Stimulated activated naive B cell treated with anti-CD40 and anti-IgM and Interleukin-4, amounts not matched to agents 10 μg/mL and 1 μg/mL and 100 μg/mL, for 72 hours (primary cell): ENCODE measurements around the gene SCNM1.

Source experiments
- ATAC-seq, 2 donors: fragments of 150-1000 bp; cut with Tn5 transposase; replicated peaks; 2 replicates each; pipeline ENCODE4 v1.10.0; 2021; ENCODE audit warnings: moderate library complexity in 1 of 2
- DNase-seq: peaks from one replicate; pipeline ENCODE4 v3.0.0; 2021
- H3K27ac Mint-ChIP-seq: one replicate; pipeline ENCODE4 v1.8.0; 2022; ENCODE audit warnings: mild to moderate bottlenecking, mixed read lengths
- H3K27me3 Mint-ChIP-seq, 2 donors: one replicate each; pipeline ENCODE4 v1.8.0; 2022; ENCODE audit warnings: mixed read lengths in 2 of 2
- H3K36me3 Mint-ChIP-seq, 2 donors: one replicate each; pipeline ENCODE4 v1.8.0; 2022; ENCODE audit warnings: mixed read lengths in 2 of 2, mild to moderate bottlenecking in 1 of 2
- H3K4me1 Mint-ChIP-seq, 2 donors: one replicate each; pipeline ENCODE4 v1.8.0; 2022; ENCODE audit warnings: mixed read lengths in 2 of 2, mild to moderate bottlenecking in 1 of 2
- H3K4me3 Mint-ChIP-seq, 2 donors: one replicate each; pipeline ENCODE4 v1.8.0; 2022; ENCODE audit warnings: mild to moderate bottlenecking in 2 of 2, mixed read lengths in 2 of 2, moderate library complexity in 1 of 2
- H3K9me3 Mint-ChIP-seq, 2 donors: one replicate each; pipeline ENCODE4 v1.8.0; 2022; ENCODE audit warnings: mixed read lengths in 2 of 2, mild to moderate bottlenecking in 1 of 2

Gene SCNM1

DNA sequence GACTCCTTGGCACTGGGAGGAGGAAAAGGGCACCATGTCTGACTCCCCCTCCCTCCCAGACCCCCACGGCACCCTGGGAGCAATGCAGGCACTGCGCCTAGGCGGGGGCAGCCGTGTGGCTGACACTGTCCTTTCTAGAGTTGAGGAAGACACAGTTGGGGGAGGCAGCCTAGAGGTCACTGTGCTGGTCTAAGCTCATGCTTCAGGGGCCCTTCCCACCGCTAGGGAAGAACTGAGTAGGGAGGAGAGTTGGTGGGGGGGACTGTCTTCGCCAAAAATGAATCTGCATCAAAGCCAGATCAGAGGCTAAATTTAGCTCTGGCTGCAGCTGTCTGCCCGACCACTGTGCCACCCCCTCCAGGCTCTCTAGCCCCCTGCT, 22.9 kb upstream of the SCNM1 start:
- H3K36me3 Mint-ChIP-seq = no peaks in the 10 kb centered on the region
- H3K4me3 Mint-ChIP-seq = no peak overlapping the region
- DNase-seq = no peak
- no peaks in the 10 kb centered on the region for H3K9me3 Mint-ChIP-seq
- peaks cover 19 to 22% of the 10 kb centered on the region in 2 donors for H3K27me3 Mint-ChIP-seq
- peaks cover 22 to 44% of the 10 kb centered on the region in 2 donors for H3K4me1 Mint-ChIP-seq
- ATAC-seq = no peak
- H3K27ac Mint-ChIP-seq = no peak overlapping the region

GRCh38 chr1:151143986-151144385, 22.0 kb upstream of the SCNM1 start:
- Mint-ChIP-seq H3K4me3 (no peak overlapping the region), H3K27ac (no peak overlapping the region), H3K9me3 (no peaks in the 10 kb centered on the region), H3K27me3 (peaks cover 19 to 22% of the 10 kb centered on the region in 2 donors), H3K4me1 (peaks cover 22 to 44% of the 10 kb centered on the region in 2 donors), H3K36me3 (no peaks in the 10 kb centered on the region)
- DNase-seq (no peak), ATAC-seq (no peak)

- H3K27ac Mint-ChIP-seq = no peak overlapping the region
- no peaks in the 10 kb centered on the region for H3K36me3 Mint-ChIP-seq
- H3K4me1 Mint-ChIP-seq = peaks cover 23 to 44% of the 10 kb centered on the region in 2 donors
- no peaks in the 10 kb centered on the region for H3K9me3 Mint-ChIP-seq
- H3K4me3 Mint-ChIP-seq = no peak overlapping the region
- no peak for DNase-seq
- ATAC-seq = no peak
- peaks cover 19 to 22% of the 10 kb centered on the region in 2 donors for H3K27me3 Mint-ChIP-seq
Measured at GRCh38 chr1:151144474-151145303, 21.3 kb upstream of the SCNM1 start.

DNA sequence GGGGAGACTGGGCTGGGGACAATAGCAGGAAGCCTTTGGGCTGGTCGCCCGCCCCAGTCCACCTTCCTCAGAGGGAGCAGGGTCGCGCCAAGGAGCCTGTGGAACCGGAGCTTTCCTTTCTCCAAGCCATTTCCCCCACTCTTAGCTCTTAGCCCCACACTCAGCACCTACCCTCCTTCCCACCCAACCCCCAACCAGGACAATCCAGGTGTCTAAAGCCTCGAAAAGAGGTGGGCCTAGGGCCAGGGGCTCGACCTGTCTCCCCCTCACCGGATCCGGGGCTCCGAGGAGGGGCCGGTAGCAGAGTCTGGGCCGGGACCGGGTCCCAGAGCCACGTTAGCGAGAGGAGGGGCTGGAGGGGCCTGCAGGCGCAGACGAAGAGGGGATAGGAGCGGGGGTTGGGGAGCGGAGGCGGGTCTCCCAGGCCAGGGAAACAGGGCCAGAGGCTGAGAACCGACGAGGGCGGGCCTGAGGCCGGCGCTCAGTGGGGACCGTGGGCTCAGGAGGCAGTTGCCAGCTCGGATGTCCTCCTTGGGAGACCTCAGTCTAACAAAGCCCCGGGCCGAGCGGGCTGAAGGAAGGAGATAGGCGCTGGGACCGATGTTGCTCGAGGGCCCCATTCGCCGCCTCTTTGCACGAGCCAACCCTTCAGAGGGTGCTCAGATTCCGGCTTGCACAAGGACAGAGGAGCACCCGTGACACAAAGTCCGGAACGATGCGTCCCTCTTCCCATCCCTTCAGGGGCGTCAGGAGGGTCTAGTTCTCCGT, 20.5 kb upstream of the SCNM1 start:
- peak overlapping the region; percentile 84 to 97 for H3K4me3 Mint-ChIP-seq
- no peak for DNase-seq
- no peaks in the 10 kb centered on the region for H3K36me3 Mint-ChIP-seq
- peaks cover 19 to 22% of the 10 kb centered on the region in 2 donors for H3K27me3 Mint-ChIP-seq
- peaks cover 24 to 44% of the 10 kb centered on the region in 2 donors for H3K4me1 Mint-ChIP-seq
- no peaks in the 10 kb centered on the region for H3K9me3 Mint-ChIP-seq
- H3K27ac Mint-ChIP-seq = no peak overlapping the region
- peak; percentile 16 to 37 for ATAC-seq

DNA sequence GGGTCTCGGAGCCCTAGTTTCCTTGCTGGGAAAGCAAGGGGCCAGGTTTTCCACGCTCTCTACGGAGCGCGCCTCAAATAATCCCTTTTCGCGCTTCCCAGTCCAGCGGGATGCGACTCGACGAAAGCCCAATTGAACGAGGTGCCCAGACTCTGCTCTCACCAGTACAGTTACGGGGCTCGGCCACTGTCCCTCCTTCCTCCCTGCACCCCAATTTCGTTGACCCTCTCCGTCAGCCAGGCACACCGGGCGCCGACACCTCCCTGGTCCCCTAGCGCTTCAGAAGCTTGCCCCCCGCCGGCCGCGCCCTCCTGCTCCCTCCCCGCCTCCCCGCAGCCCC, 19.9 kb upstream of the SCNM1 start:
- peak overlapping the region; percentile 77 for H3K27ac Mint-ChIP-seq
- H3K4me1 Mint-ChIP-seq = peaks cover 24 to 44% of the 10 kb centered on the region in 2 donors
- peaks cover 19 to 22% of the 10 kb centered on the region in 2 donors for H3K27me3 Mint-ChIP-seq
- no peaks in the 10 kb centered on the region for H3K9me3 Mint-ChIP-seq
- H3K4me3 Mint-ChIP-seq = peak overlapping the region; percentile 84 to 97
- peak; percentile 6 to 10 for ATAC-seq
- DNase-seq = no peak
- no peaks in the 10 kb centered on the region for H3K36me3 Mint-ChIP-seq

- peaks cover 19 to 22% of the 10 kb centered on the region in 2 donors for H3K27me3 Mint-ChIP-seq
- ATAC-seq = peak; percentile 98 to 99
Measured at GRCh38 chr1:151146412-151147131, 19.4 kb upstream of the SCNM1 start, which contains the start of gene SEMA6C. TSS of gene SEMA6C (minus strand) at chr1:151146631. CDS start at chr1:151142621, 4,010 bp downstream.

DNA sequence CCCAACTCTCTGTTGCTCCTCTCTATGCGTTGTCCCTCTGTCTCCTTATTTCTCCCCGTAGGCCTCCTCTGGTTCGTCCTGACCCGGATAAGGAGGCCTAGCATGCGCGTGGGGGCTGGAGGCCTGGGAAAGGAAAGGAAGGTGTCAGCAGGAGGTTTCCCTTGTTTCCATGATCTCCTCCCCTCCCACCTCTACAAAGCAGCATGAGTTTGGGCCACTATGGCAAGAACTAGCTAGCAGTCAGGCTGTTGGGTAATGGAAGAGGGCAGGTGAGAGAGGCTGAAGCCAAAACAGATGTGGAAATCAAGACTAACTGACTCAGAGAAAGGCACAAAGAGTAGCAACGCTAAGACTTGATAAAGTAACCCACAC, 18.8 kb upstream of the SCNM1 start:
- no peaks in the 10 kb centered on the region for H3K36me3 Mint-ChIP-seq
- H3K4me1 Mint-ChIP-seq = peaks cover 24 to 42% of the 10 kb centered on the region in 2 donors
- peak overlapping the region; percentile 77 for H3K27ac Mint-ChIP-seq
- H3K4me3 Mint-ChIP-seq = peak overlapping the region; percentile 84 to 97
- ATAC-seq = no peak
- H3K27me3 Mint-ChIP-seq = peaks cover 19 to 22% of the 10 kb centered on the region in 2 donors
- H3K9me3 Mint-ChIP-seq = no peaks in the 10 kb centered on the region
- DNase-seq = no peak

More at GRCh38 chr1:151146412-151147131, 19.4 kb upstream of the SCNM1 start, which contains the start of gene SEMA6C:
- no peaks in the 10 kb centered on the region for H3K9me3 Mint-ChIP-seq
- peak within 1 kb of the TSS; percentile 77 for H3K27ac Mint-ChIP-seq
- DNase-seq = peak; percentile 79
- peak within 1 kb of the TSS; percentile 84 to 97 for H3K4me3 Mint-ChIP-seq
- no peaks in the 10 kb centered on the region for H3K36me3 Mint-ChIP-seq
- peaks cover 24 to 44% of the 10 kb centered on the region in 2 donors for H3K4me1 Mint-ChIP-seq

DNA sequence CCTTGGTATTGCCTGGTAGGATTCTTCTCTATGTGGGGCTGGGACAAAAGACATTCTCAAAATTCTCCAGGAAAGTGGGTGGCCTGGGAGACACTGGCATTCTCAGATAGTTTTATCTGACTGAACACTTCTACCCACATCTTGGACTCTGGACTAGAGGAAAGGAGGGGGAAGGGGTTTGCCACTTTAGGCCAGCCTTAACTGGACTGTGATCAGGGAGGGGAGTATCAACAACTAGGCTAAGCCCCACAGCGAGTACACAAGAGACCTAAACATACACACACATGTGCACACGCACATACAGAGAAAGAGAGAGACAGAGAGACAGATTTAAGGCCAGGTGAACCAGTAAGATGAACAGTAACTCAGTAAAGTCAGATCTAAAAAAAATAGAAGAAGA, 18.3 kb upstream of the SCNM1 start:
- Mint-ChIP-seq H3K9me3 (no peaks in the 10 kb centered on the region), H3K4me1 (peaks cover 20 to 37% of the 10 kb centered on the region in 2 donors), H3K4me3 (no peak overlapping the region), H3K27ac (no peak overlapping the region), H3K27me3 (peaks cover 19 to 22% of the 10 kb centered on the region in 2 donors), H3K36me3 (no peaks in the 10 kb centered on the region)
- DNase-seq (no peak), ATAC-seq (no peak)

- H3K4me3 Mint-ChIP-seq = peak within 1 kb of the TSS; percentile 96 to 100
- ATAC-seq = peak; percentile 85 to 89
- H3K27me3 Mint-ChIP-seq = no peaks in the 10 kb centered on the region
- H3K36me3 Mint-ChIP-seq = peaks cover 23 to 39% of the 10 kb centered on the region in 2 donors
- H3K4me1 Mint-ChIP-seq = peaks cover 24 to 52% of the 10 kb centered on the region in 2 donors
- DNase-seq = peak; percentile 57
- H3K27ac Mint-ChIP-seq = peak within 1 kb of the TSS; percentile 98
- no peaks in the 10 kb centered on the region for H3K9me3 Mint-ChIP-seq
Measured at GRCh38 chr1:151156515-151156819, 9.5 kb upstream of the SCNM1 start, which contains the start of gene TNFAIP8L2. TSS of gene TNFAIP8L2 (plus strand) at chr1:151156649. CDS start at chr1:151158698, 2,049 bp downstream.

- H3K4me1 Mint-ChIP-seq = peaks cover 24 to 55% of the 10 kb centered on the region in 2 donors
- peaks cover 23 to 43% of the 10 kb centered on the region in 2 donors for H3K36me3 Mint-ChIP-seq
- no peaks in the 10 kb centered on the region for H3K27me3 Mint-ChIP-seq
- H3K9me3 Mint-ChIP-seq = no peaks in the 10 kb centered on the region
- ATAC-seq (peak; percentile 44), DNase-seq (no peak)
- H3K4me3 Mint-ChIP-seq = peak overlapping the region; percentile 96 to 100
- peak overlapping the region; percentile 98 for H3K27ac Mint-ChIP-seq
Measured at GRCh38 chr1:151157067-151157531, 8.8 kb upstream of the SCNM1 start.

GRCh38 chr1:151158326-151158725, 7.6 kb upstream of the SCNM1 start:
- ATAC-seq (peak; percentile 29 to 37), DNase-seq (no peak)
- Mint-ChIP-seq H3K27me3 (no peaks in the 10 kb centered on the region), H3K27ac (peak overlapping the region; percentile 98), H3K36me3 (peaks cover 23 to 49% of the 10 kb centered on the region in 2 donors), H3K4me3 (peak overlapping the region; percentile 96 to 100), H3K4me1 (peaks cover 24 to 61% of the 10 kb centered on the region in 2 donors), H3K9me3 (no peaks in the 10 kb centered on the region)

DNA sequence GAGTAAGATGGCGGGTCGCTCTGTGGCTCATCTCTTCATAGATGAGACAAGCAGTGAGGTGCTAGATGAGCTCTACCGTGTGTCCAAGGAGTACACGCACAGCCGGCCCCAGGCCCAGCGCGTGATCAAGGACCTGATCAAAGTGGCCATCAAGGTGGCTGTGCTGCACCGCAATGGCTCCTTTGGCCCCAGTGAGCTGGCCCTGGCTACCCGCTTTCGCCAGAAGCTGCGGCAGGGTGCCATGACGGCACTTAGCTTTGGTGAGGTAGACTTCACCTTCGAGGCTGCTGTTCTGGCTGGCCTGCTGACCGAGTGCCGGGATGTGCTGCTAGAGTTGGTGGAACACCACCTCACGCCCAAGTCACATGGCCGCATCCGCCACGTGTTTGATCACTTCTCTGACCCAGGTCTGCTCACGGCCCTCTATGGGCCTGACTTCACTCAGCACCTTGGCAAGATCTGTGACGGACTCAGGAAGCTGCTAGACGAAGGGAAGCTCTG, 7.1 kb upstream of the SCNM1 start:
- Mint-ChIP-seq H3K4me3 (peak overlapping the region; percentile 96 to 100), H3K36me3 (peaks cover 23 to 49% of the 10 kb centered on the region in 2 donors), H3K9me3 (no peaks in the 10 kb centered on the region), H3K27me3 (no peaks in the 10 kb centered on the region), H3K4me1 (peaks cover 24 to 61% of the 10 kb centered on the region in 2 donors), H3K27ac (peak overlapping the region; percentile 98)
- peak; percentile 15 to 22 for ATAC-seq
- DNase-seq = no peak

DNA sequence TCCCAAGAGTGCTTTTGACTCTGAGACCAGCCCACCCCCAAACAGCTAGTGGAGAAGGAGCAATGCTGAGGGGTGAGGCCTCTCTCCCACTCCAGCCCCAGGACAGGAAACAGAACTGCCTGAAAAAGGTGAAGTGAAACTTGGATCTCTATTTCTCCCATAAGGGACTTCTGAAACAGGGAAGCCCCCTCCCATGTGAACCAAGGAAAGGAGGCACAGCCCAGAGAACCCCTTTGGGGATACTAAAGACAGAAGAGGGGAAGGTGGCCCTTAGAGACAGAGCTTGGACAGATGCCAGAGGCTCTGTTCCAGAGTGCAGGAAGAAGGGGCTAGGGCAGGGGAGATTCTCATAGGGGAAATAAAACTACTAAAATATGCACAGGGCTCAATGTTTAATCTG, 6.6 kb upstream of the SCNM1 start:
- ATAC-seq = peak in 1 of 2 donors; percentile 4
- Mint-ChIP-seq H3K27me3 (no peaks in the 10 kb centered on the region), H3K4me3 (peak overlapping the region; percentile 58 to 74)

More for the DNA sequence above, 6.6 kb upstream of the SCNM1 start:
- peak overlapping the region; percentile 98 for H3K27ac Mint-ChIP-seq
- H3K36me3 Mint-ChIP-seq = peaks cover 23 to 49% of the 10 kb centered on the region in 2 donors
- H3K9me3 Mint-ChIP-seq = no peaks in the 10 kb centered on the region
- H3K4me1 Mint-ChIP-seq = peaks cover 27 to 66% of the 10 kb centered on the region in 2 donors
- no peak for DNase-seq
